GM21528 (cell line): Measurements from ENCODE around the gene RFX5.
A peak's percentile ranks its signal among the peaks of the same experiment; 100 is the strongest.
"Not testable (repeated sequence)": the region's sequence is repeated elsewhere in the genome, so short reads cannot be mapped to it uniquely, and the experiment has no call there.

Source experiments
- ATAC-seq: cut with Tn5 transposase; IDR thresholded peaks from one replicate; pipeline ENCODE4 v1.9.1; 2021; ENCODE audit warnings: mild to moderate bottlenecking, moderate library complexity; ENCODE audit not compliant: unreplicated experiment, low FRiP score

RFX5 gene

GRCh38 chr1:151346769-151347522 is at the start of gene RFX5:
Gene RFX5 (minus strand): TSS chr1:151347252. CDS start chr1:151346320, 932 bp downstream.
- ATAC-seq: peak; percentile 90

DNA sequence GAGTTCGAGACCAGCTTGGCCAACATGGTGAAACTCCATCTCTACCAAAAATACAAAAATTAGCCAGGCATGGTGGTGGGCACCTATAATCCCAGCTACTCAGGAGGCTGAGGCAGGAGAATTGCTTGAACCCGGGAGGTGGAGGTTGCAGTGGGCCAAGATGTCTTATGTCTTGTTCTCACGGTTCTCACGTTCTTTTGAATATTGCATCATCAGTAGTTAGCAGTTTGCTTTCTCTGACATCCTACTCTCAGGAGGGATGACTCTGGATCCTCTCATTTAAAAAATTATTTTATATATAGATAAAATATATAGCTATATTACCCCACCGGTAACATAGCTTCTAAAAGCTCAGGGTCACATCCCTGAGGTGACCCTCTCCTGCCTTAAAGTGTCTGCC is 49.2 kb upstream of the RFX5 start:
- ATAC-seq: not testable (repeated sequence)

GRCh38 chr1:151393583-151393982 is 46.5 kb upstream of the RFX5 start:
- ATAC-seq: no peak

DNA sequence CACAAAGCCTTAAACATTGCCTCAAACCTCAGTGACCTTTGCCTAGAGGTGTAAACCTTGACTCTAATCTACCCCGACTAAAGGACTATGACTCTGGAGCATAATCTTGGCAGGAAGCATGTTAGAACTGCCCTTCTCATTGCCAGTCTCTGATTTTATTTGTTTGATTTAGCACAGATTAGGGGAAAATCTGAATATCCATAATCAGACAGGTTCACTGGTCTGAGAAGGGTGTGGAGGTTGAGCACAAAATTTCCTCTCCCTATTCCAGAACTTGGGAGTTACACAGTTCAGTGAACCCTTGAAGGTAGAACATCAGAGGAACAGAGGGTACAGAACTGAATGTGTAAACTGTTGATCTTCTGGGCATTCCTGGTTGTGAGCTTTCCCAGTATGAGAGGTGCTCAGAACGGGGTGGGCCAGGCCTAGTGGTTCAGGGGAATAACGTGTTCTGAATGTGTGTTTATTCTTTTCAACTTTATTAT is 44.1 kb upstream of the RFX5 start:
- no peak for ATAC-seq

GRCh38 chr1:151390221-151391078 is 43.4 kb upstream of the RFX5 start:
- ATAC-seq: not testable (repeated sequence)

DNA sequence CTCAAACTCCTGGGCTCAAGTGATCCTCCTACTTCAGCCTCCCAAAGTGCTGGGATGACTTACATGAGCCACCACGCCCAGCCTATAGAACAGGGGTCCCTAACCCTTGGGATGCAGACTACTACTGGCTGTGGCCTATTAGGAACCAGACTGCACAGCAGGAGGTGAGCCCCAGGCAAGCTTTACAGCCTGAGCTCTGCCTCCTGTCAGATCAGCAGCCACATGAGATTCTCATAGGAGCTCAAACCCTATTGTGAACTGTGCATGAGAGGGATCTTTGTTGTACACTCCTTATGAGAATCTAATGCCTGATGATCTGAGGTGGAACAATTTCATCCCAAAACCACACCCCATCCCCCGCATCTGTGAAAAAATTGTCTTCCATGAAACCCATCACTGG is 39.0 kb upstream of the RFX5 start:
- no peak for ATAC-seq

DNA sequence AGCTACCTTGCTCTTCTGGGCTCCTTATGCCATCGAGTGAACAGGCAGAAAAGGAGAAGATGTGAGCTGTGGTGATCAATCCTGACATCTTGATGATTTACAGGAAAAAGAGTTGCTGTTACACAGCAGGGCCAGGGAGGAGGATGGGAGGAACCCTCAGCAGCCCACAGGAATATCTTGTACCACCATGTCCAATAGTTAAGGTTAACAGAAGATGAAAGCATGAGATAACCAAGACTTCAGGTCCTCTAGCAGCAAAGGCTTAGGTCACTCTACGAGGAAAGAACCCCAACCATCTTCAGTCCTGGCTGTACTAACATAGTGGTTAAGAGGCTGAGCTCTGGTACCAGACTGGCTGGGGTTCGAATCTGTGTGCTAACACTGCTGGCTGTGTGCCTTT is 37.5 kb upstream of the RFX5 start:
- no peak for ATAC-seq

GRCh38 chr1:151377150-151377884 is 30.3 kb upstream of the RFX5 start:
- no peak for ATAC-seq

DNA sequence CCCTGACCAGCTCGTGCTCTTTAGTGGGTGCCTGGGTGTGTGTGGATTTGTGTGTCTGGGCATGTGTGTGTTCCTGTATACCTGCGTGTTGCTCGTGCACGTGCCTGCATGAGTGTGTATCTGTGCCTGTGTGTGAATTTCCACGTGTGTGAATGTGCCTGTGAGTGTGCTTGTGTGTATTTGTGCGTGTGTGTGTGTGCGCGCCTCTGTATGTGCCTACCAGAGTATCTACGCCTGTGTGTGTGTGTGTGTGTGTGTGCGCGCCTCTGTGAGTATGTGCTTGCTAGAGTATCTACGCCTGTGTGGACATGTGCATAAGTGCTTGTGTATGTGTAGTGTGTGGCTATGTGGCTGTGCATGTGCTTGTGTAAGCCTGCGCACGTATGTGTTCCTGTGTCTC is 26.1 kb upstream of the RFX5 start:
- ATAC-seq: no peak

GRCh38 chr1:151372058-151372934 is 25.2 kb upstream of the RFX5 start, which contains the start of gene SELENBP1:
Gene SELENBP1 (minus strand): TSS chr1:151372705. CDS start chr1:151372641, 64 bp downstream.
- no peak for ATAC-seq

GRCh38 chr1:151371370-151372057 is 24.5 kb upstream of the RFX5 start:
- no peak for ATAC-seq

- ATAC-seq: no peak
These were observed 23.3 kb upstream of the RFX5 start for GRCh38 chr1:151370211-151370911.

- ATAC-seq: no peak
These were observed 22.6 kb upstream of the RFX5 start for GRCh38 chr1:151369621-151370048.

DNA sequence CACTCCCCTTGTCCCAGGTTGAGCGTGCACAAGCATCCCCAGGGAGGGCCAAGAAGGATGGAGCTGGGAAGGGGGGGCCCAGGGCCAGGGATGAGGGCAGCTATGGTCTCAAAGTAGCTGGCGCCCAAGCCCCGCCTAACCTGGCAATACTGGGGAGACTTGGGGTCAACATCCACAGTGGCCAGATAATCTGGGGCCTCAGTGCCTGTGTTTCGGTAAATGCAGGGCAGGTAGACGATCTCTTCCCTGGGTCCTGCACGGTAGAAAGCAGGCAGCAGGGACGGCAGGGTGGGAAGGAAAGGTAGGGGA is 22.2 kb upstream of the RFX5 start:
- no peak for ATAC-seq

DNA sequence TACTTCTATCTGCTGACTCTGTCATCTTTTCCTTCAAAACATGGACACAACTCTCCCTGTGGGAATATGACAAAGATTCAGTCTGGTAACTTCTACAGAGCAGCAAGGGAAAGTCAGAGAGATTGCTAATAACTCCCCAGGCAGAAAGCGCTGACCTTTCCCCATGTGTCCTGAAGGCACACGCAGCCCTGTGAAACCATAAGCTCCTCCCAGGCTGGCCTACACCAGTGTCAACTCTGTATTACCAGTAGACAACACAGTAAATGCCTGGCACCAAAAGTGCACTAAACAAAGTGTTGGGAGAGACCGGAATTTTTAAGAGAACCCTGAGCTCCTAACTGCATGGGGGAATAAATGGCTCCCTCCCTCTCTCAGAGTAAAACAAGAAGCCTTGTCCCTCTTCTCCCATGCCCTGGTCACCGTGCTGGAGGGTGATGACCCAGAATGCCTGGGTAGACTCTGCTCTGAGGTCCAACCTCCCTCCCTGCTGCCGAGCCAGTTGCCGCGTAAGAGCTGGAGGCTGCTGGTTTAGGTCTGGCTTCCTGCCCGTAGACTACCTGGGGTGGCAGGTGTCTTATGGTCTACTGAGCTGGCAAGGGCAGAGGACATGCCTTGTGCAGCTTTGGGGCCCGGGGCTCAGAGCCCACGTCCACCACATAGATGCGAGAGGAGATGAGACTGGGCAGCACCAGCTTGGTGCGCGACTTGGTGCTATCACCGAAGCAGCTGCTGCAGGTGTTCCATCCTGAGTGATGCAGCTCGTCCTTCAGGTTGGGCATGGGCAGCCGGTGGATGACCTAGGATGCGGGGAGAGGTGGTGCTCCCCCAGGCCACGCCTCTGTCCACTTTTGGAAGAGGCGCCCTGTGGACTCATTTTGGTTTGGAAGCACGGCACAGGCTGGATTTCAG is 21.6 kb upstream of the RFX5 start:
- ATAC-seq: no peak

DNA sequence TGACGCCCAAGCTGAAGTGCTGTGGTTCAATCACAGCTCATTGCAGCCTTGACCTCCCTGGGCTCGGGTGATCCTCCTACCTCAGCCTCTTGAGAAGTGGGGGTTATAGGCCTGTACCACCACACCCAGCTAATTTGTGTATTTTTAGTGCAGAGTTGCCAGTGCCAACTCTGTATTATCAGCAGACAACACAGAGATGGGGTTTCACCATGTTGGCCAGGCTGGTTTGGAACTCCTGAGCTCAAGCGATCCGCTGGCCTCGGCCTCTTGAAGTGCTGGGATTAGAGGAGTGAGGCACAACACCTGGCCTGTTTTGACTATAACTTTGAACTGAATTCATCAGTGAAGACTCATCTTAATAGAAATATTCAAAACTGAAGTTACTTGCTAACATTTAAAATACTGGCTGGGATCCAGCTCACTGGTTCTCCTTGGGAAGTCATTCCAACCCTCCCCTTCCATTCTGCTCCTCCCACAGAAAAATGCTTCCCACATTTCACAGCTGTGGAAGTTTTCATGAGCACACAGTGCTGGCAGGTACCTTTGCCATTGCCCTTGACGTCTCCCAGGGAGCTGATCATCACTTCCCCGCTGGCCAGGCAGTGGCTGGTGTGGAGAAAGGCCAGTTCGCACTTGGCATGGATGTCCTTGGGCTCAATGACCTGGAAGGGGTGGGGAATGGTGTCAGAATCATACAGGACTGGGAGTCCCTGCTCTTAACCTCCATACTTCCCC is 20.8 kb upstream of the RFX5 start:
- no peak for ATAC-seq

DNA sequence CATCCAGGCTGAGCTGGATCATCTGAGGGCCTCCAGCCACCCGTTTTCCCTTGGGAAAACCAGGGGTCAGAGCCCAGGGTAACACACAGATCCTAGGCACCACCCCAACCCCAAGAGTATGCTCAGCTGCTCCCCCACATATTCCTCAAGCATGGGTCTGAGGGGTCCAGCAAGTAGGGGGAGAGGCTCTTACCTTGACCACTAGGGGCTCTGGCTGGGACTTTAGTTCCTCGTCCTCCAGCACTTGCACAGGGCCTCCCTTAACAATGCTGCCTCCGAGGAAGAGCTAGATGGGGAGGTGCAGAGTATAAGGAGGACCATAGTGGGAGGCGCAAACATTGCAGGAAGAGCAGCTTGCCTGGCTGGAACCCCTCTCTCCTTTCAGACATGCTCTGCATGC is 17.9 kb upstream of the RFX5 start:
- no peak for ATAC-seq
